GM12878 (cell line): ENCODE measurements around the gene CHTOP.

ENCODE experiments used
- BCL11A ChIP-seq: IDR thresholded peaks from 2 replicates; pipeline ENCODE4 v1.6.1; 2011; ENCODE audit warnings: low read depth, low read length
- BRCA1 ChIP-seq: IDR thresholded peaks from 2 replicates; pipeline ENCODE4 v1.6.1; 2011; ENCODE audit warnings: low read depth, low read length, improper control_type of control experiment
- EP300 ChIP-seq, 2 experiments: fragments of 150-350 bp in 1 of 2; IDR thresholded peaks; 2 replicates each; pipeline ENCODE4 v1.6.1; 2011 to 2012; ENCODE audit warnings: low read depth in 2 of 2, low read length in 2 of 2, borderline replicate concordance in 1 of 2, improper control_type of control experiment in 1 of 2, inconsistent platforms in 1 of 2; ENCODE audit not compliant: control insufficient read depth in 1 of 2
- EZH2 ChIP-seq: IDR thresholded peaks from 2 replicates; pipeline ENCODE4 v1.6.1; 2012; ENCODE audit warnings: low read depth, mild to moderate bottlenecking, control low read depth, inconsistent platforms, low read length, borderline replicate concordance; ENCODE audit not compliant: control insufficient read depth
- HDAC6 ChIP-seq: fragments of 200-600 bp; sonication (generic); IDR thresholded peaks from one replicate; pipeline ENCODE4 v1.8.0; 2017; ENCODE audit warnings: antibody characterized with exemption; ENCODE audit not compliant: unreplicated experiment
- JUND ChIP-seq: IDR thresholded peaks from 2 replicates; pipeline ENCODE4 v1.6.1; 2012; ENCODE audit warnings: low read depth, mild to moderate bottlenecking, low read length, improper control_type of control experiment, moderate library complexity
- POLR2AphosphoS5 ChIP-seq: IDR thresholded peaks from 2 replicates; pipeline ENCODE4 v1.6.1; 2011; ENCODE audit warnings: mild to moderate bottlenecking, low read length, inconsistent platforms
- SKIL ChIP-seq: fragments of 450-650 bp; IDR thresholded peaks from 2 replicates; pipeline ENCODE4 v1.6.1; 2017; ENCODE audit warnings: mild to moderate bottlenecking, low read depth, inconsistent platforms; ENCODE audit not compliant: poor library complexity, severe bottlenecking
- SREBF2 ChIP-seq: IDR thresholded peaks from 2 replicates; pipeline ENCODE4 v1.6.1; 2012; ENCODE audit warnings: mild to moderate bottlenecking, low read length
- STAT3 ChIP-seq: IDR thresholded peaks from 2 replicates; pipeline ENCODE4 v1.6.1; 2011; ENCODE audit warnings: low read depth, low read length, improper control_type of control experiment
- YY1 ChIP-seq: IDR thresholded peaks from 2 replicates; pipeline ENCODE4 v1.6.1; 2011; ENCODE audit warnings: low read depth, mild to moderate bottlenecking, low read length
- TF ChIP-seq, protein P1 (sequence below), 3 experiments: IDR thresholded peaks in 2 of 3; conservative IDR thresholded peaks in 1 of 3; 2 replicates each; pipeline ENCODE4 v1.5.1; 2011; ENCODE audit warnings: low read depth in 3 of 3, low read length in 3 of 3, mild to moderate bottlenecking in 3 of 3, control low read depth in 2 of 3, moderate library complexity in 2 of 3, inconsistent platforms in 1 of 3, mixed read lengths in 1 of 3; ENCODE audit not compliant: control insufficient read depth in 2 of 3, insufficient read depth in 1 of 3; ENCODE audit errors: extremely low read depth in 1 of 3
- TF ChIP-seq, protein P2 (sequence below): IDR thresholded peaks from 2 replicates; pipeline ENCODE4 v1.6.1; 2012; ENCODE audit warnings: low read depth, low read length, improper control_type of control experiment
- TF ChIP-seq, protein P3 (sequence below): IDR thresholded peaks from 2 replicates; pipeline ENCODE4 v1.6.1; 2011; ENCODE audit warnings: borderline replicate concordance, low read depth, mild to moderate bottlenecking, moderate library complexity, mixed read lengths, low read length; ENCODE audit not compliant: insufficient read depth; ENCODE audit errors: extremely low read length

DNA sequence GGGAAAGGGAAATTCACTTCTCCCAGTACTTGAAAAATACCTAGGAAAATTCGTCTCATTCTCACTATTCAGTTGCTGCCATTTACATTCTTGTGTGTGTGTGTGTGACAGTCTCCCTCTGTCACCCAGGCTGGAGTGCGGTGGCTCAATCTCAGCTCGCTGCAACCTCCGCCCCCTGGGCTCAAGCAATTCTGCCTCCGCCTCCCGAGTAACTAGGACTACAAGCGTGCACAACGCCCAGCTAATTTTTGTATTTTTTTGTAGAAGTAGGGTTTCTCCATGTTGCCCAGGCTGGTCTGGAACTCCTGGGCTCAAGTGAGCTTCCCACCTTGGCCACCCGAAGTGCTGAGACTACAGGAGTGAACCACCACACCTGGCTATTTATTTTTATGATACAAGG is 25.8 kb downstream of the CHTOP start:
- TF ChIP-seq, protein P1, sequence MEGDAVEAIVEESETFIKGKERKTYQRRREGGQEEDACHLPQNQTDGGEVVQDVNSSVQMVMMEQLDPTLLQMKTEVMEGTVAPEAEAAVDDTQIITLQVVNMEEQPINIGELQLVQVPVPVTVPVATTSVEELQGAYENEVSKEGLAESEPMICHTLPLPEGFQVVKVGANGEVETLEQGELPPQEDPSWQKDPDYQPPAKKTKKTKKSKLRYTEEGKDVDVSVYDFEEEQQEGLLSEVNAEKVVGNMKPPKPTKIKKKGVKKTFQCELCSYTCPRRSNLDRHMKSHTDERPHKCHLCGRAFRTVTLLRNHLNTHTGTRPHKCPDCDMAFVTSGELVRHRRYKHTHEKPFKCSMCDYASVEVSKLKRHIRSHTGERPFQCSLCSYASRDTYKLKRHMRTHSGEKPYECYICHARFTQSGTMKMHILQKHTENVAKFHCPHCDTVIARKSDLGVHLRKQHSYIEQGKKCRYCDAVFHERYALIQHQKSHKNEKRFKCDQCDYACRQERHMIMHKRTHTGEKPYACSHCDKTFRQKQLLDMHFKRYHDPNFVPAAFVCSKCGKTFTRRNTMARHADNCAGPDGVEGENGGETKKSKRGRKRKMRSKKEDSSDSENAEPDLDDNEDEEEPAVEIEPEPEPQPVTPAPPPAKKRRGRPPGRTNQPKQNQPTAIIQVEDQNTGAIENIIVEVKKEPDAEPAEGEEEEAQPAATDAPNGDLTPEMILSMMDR (IDR thresholded peaks at IDR 0.05 in 2 of 3, conservative IDR thresholded peaks at IDR 0.05 in 1 of 3; ENCODE audit: control insufficient read depth in 2 of 3, extremely low read depth in 1 of 3, insufficient read depth in 1 of 3, low read depth in 3 of 3, low read length in 3 of 3): no peak
- TF ChIP-seq JUND (no peak), SKIL (no peak), YY1 (no peak), EP300 (IDR thresholded peaks at IDR 0.05; ENCODE audit: borderline replicate concordance in 1 of 2, control insufficient read depth in 1 of 2, low read depth in 2 of 2, low read length in 2 of 2) (no peak), BCL11A (no peak), BRCA1 (no peak), POLR2AphosphoS5 (no peak), STAT3 (no peak), HDAC6 (no peak), EZH2 (no peak), SREBF2 (no peak)
- TF ChIP-seq, protein P2, sequence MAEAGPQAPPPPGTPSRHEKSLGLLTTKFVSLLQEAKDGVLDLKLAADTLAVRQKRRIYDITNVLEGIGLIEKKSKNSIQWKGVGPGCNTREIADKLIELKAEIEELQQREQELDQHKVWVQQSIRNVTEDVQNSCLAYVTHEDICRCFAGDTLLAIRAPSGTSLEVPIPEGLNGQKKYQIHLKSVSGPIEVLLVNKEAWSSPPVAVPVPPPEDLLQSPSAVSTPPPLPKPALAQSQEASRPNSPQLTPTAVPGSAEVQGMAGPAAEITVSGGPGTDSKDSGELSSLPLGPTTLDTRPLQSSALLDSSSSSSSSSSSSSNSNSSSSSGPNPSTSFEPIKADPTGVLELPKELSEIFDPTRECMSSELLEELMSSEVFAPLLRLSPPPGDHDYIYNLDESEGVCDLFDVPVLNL: no peak
- TF ChIP-seq, protein P3, sequence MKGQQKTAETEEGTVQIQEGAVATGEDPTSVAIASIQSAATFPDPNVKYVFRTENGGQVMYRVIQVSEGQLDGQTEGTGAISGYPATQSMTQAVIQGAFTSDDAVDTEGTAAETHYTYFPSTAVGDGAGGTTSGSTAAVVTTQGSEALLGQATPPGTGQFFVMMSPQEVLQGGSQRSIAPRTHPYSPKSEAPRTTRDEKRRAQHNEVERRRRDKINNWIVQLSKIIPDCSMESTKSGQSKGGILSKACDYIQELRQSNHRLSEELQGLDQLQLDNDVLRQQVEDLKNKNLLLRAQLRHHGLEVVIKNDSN: no peak
